Mesenchymal stem cell (in vitro differentiated cells and primary cell): ENCODE results near the gene CDH12.

Source experiments
- DNase-seq: peaks from one replicate; pipeline ENCODE4 v3.0.0-alpha.2; 2013
- H2AFZ ChIP-seq: one replicate; pipeline ENCODE4 v1.6.1; 2013; ENCODE audit warnings: low read depth, mild to moderate bottlenecking, control low read depth, inconsistent platforms, low read length, moderate library complexity
- H2AK5ac ChIP-seq: 2 replicates; pipeline ENCODE4 v1.6.1; 2013; ENCODE audit warnings: low read length, moderate library complexity, mild to moderate bottlenecking, inconsistent platforms; ENCODE audit not compliant: severe bottlenecking
- H2BK120ac ChIP-seq: one replicate; pipeline ENCODE4 v1.6.1; 2013; ENCODE audit warnings: low read depth, mild to moderate bottlenecking, inconsistent platforms, low read length, moderate library complexity
- H2BK12ac ChIP-seq, 2 experiments: one replicate each; pipeline ENCODE4 v1.6.1; 2013; ENCODE audit warnings: inconsistent platforms in 2 of 2, low read length in 2 of 2, mild to moderate bottlenecking in 2 of 2, moderate library complexity in 2 of 2, control low read depth in 1 of 2
- H2BK15ac ChIP-seq: one replicate; pipeline ENCODE4 v1.6.1; 2013; ENCODE audit warnings: mild to moderate bottlenecking, low read depth, inconsistent platforms; ENCODE audit not compliant: poor library complexity, severe bottlenecking
- H2BK5ac ChIP-seq: 2 replicates; pipeline ENCODE4 v1.6.1; 2013; ENCODE audit warnings: low read depth, mild to moderate bottlenecking, low read length, control low read depth, inconsistent platforms; ENCODE audit not compliant: poor library complexity, severe bottlenecking
- H3K14ac ChIP-seq, 2 experiments: one replicate each; pipeline ENCODE4 v1.6.1; 2013; ENCODE audit warnings: inconsistent platforms in 2 of 2, low read length in 2 of 2, control low read depth in 1 of 2, mild to moderate bottlenecking in 1 of 2, moderate library complexity in 1 of 2
- H3K18ac ChIP-seq, 2 experiments: one replicate each; pipeline ENCODE4 v1.6.1; 2013; ENCODE audit warnings: inconsistent platforms in 2 of 2, low read length in 2 of 2, control low read depth in 1 of 2, low read depth in 1 of 2, mild to moderate bottlenecking in 1 of 2
- H3K23ac ChIP-seq, 2 experiments: one replicate each; pipeline ENCODE4 v1.6.1; 2013; ENCODE audit warnings: inconsistent platforms in 2 of 2, low read length in 2 of 2, mild to moderate bottlenecking in 2 of 2, moderate library complexity in 2 of 2, control low read depth in 1 of 2
- H3K27ac ChIP-seq: 2 replicates; pipeline ENCODE4 v1.5.1; 2013; ENCODE audit warnings: mild to moderate bottlenecking, moderate library complexity, low read length, control low read depth, inconsistent platforms; ENCODE audit not compliant: poor library complexity, severe bottlenecking
- H3K27me3 ChIP-seq, 2 experiments: 2 replicates each; pipeline versions ENCODE4 v1.6.1 to v1.7.0; 2013; ENCODE audit warnings: low read length in 2 of 2, mild to moderate bottlenecking in 2 of 2, moderate library complexity in 2 of 2, control low read depth in 1 of 2, inconsistent platforms in 1 of 2; ENCODE audit not compliant: control insufficient read depth in 1 of 2, insufficient read depth in 1 of 2
- H3K36me3 ChIP-seq, 2 experiments: 2 replicates each; pipeline versions ENCODE4 v1.6.1 to v1.7.0; 2013; ENCODE audit warnings: low read length in 2 of 2, control low read depth in 1 of 2, inconsistent platforms in 1 of 2, low read depth in 1 of 2, mild to moderate bottlenecking in 1 of 2; ENCODE audit not compliant: insufficient read depth in 2 of 2, control insufficient read depth in 1 of 2
- H3K4ac ChIP-seq, 2 experiments: one replicate each; pipeline ENCODE4 v1.6.1; 2013; ENCODE audit warnings: inconsistent platforms in 2 of 2, low read length in 2 of 2, mild to moderate bottlenecking in 2 of 2, moderate library complexity in 2 of 2, control low read depth in 1 of 2, low read depth in 1 of 2
- H3K4me1 ChIP-seq: 2 replicates; pipeline ENCODE4 v1.6.1; 2013; ENCODE audit warnings: low read depth, low read length, control low read depth; ENCODE audit not compliant: control insufficient read depth, insufficient read depth
- H3K4me2 ChIP-seq: 2 replicates; pipeline ENCODE4 v1.6.1; 2013; ENCODE audit warnings: low read length, mild to moderate bottlenecking, inconsistent platforms; ENCODE audit not compliant: poor library complexity, severe bottlenecking
- H3K4me3 ChIP-seq, 2 experiments: 2 replicates each; pipeline versions ENCODE4 v1.5.1 to v1.7.0; 2013; ENCODE audit warnings: low read length in 2 of 2, mild to moderate bottlenecking in 2 of 2, control low read depth in 1 of 2, low read depth in 1 of 2; ENCODE audit not compliant: insufficient read depth in 1 of 2
- H3K79me1 ChIP-seq: replicated peaks from 2 replicates; pipeline ENCODE4 v1.6.1; 2013; ENCODE audit warnings: mild to moderate bottlenecking, control low read depth, low read length, inconsistent platforms; ENCODE audit not compliant: poor library complexity, severe bottlenecking
- H3K9ac ChIP-seq: 2 replicates; pipeline ENCODE4 v1.7.0; 2013; ENCODE audit warnings: mild to moderate bottlenecking, low read length, moderate library complexity
- H3K9me3 ChIP-seq: 2 replicates; pipeline ENCODE4 v1.7.0; 2013; ENCODE audit warnings: mild to moderate bottlenecking, low read length; ENCODE audit not compliant: control insufficient read depth
- H4K8ac ChIP-seq: one replicate; pipeline ENCODE4 v1.6.1; 2013; ENCODE audit warnings: inconsistent platforms, mild to moderate bottlenecking, low read length, moderate library complexity
- H4K91ac ChIP-seq: one replicate; pipeline ENCODE4 v1.6.1; 2013; ENCODE audit warnings: mild to moderate bottlenecking, low read length, inconsistent platforms
- WGBS: methylation state at CpG from one replicate; pipeline ENCODE4 v1.1.7; 2013; ENCODE audit warnings: mixed read lengths; 5-methylcytosine and 5-hydroxymethylcytosine counted together

CDH12 gene

GRCh38 chr5:22665801-22666200, 187.3 kb downstream of the CDH12 start:
- no peak overlapping the region for H2BK12ac ChIP-seq
- H2AFZ ChIP-seq: no peak overlapping the region
- H3K9me3 ChIP-seq: no peaks in the 10 kb centered on the region
- H4K91ac ChIP-seq: no peak overlapping the region
- DNase-seq: no peak
- H2BK5ac ChIP-seq: no peak overlapping the region
- no peak overlapping the region for H3K27ac ChIP-seq
- H3K79me1 ChIP-seq: no peaks in the 10 kb centered on the region
- H3K14ac ChIP-seq: no peak overlapping the region
- no peak overlapping the region for H4K8ac ChIP-seq
- WGBS: 80% methylated on average over 2 of the region's 2 CpGs
- no peak overlapping the region for H3K4me3 ChIP-seq
- H2AK5ac ChIP-seq: no peak overlapping the region
- no peak overlapping the region for H3K9ac ChIP-seq
- no peaks in the 10 kb centered on the region for H3K27me3 ChIP-seq
- H3K4ac ChIP-seq: no peak overlapping the region
- H3K4me2 ChIP-seq: no peak overlapping the region
- no peak overlapping the region for H3K23ac ChIP-seq
- no peak overlapping the region for H2BK120ac ChIP-seq
- H3K4me1 ChIP-seq: no peaks in the 10 kb centered on the region
- no peak overlapping the region for H2BK15ac ChIP-seq
- H3K36me3 ChIP-seq: no peaks in the 10 kb centered on the region
- no peak overlapping the region for H3K18ac ChIP-seq

GRCh38 chr5:22663134-22663533, 190.0 kb downstream of the CDH12 start:
- Histone ChIP-seq H2BK12ac (no peak overlapping the region), H2BK15ac (no peak overlapping the region), H2AK5ac (no peak overlapping the region), H4K91ac (no peak overlapping the region), H3K4me1 (no peaks in the 10 kb centered on the region), H3K27ac (no peak overlapping the region), H2BK5ac (no peak overlapping the region), H3K18ac (no peak overlapping the region), H2BK120ac (no peak overlapping the region), H3K14ac (no peak overlapping the region), H3K9ac (no peak overlapping the region), H3K79me1 (no peaks in the 10 kb centered on the region), H4K8ac (no peak overlapping the region), H2AFZ (no peak overlapping the region), H3K4me2 (no peak overlapping the region), H3K9me3 (no peaks in the 10 kb centered on the region), H3K4ac (no peak overlapping the region), H3K4me3 (no peak overlapping the region), H3K23ac (no peak overlapping the region), H3K36me3 (no peaks in the 10 kb centered on the region), H3K27me3 (no peaks in the 10 kb centered on the region)
- no peak for DNase-seq
- WGBS: 38% methylated on average over 1 of the region's 2 CpGs

GRCh38 chr5:22662391-22662790, 190.8 kb downstream of the CDH12 start:
- Histone ChIP-seq H2BK120ac (no peak overlapping the region), H3K14ac (no peak overlapping the region), H3K36me3 (no peaks in the 10 kb centered on the region), H3K9ac (no peak overlapping the region), H3K4me1 (no peaks in the 10 kb centered on the region), H3K27me3 (no peaks in the 10 kb centered on the region), H3K27ac (no peak overlapping the region), H4K8ac (no peak overlapping the region), H4K91ac (no peak overlapping the region), H3K9me3 (no peaks in the 10 kb centered on the region), H3K18ac (no peak overlapping the region), H2BK12ac (no peak overlapping the region), H2BK15ac (no peak overlapping the region), H3K4ac (no peak overlapping the region), H3K79me1 (no peaks in the 10 kb centered on the region), H3K4me2 (no peak overlapping the region), H2AK5ac (no peak overlapping the region), H2BK5ac (no peak overlapping the region), H3K23ac (no peak overlapping the region), H2AFZ (no peak overlapping the region), H3K4me3 (no peak overlapping the region)
- 88% methylated on average over 2 of the region's 3 CpGs for WGBS
- DNase-seq: no peak

GRCh38 chr5:22651355-22651754, 201.8 kb downstream of the CDH12 start:
- Histone ChIP-seq H2BK15ac (no peak overlapping the region), H2BK5ac (no peak overlapping the region), H3K9me3 (no peaks in the 10 kb centered on the region), H4K8ac (no peak overlapping the region), H3K79me1 (no peaks in the 10 kb centered on the region), H3K36me3 (no peaks in the 10 kb centered on the region), H3K23ac (no peak overlapping the region), H3K18ac (no peak overlapping the region), H3K27ac (no peak overlapping the region), H2BK12ac (no peak overlapping the region), H3K14ac (no peak overlapping the region), H3K9ac (no peak overlapping the region), H2AFZ (no peak overlapping the region), H2AK5ac (no peak overlapping the region), H3K27me3 (no peaks in the 10 kb centered on the region), H3K4me2 (no peak overlapping the region), H3K4me1 (no peaks in the 10 kb centered on the region), H4K91ac (no peak overlapping the region), H2BK120ac (no peak overlapping the region), H3K4me3 (no peak overlapping the region), H3K4ac (no peak overlapping the region)
- no peak for DNase-seq
